GM18951 (cell line): ENCODE measurements around the gene CD83.
"Not testable (repeated sequence)": the region's sequence is repeated elsewhere in the genome, so short reads cannot be mapped to it uniquely, and the experiment has no call there.

Experiments used
- POLR2A ChIP-seq: IDR thresholded peaks from 4 replicates; pipeline ENCODE4 v1.6.1; 2011; ENCODE audit warnings: mild to moderate bottlenecking; ENCODE audit not compliant: insufficient read length, insufficient read depth; ENCODE audit errors: extremely low read depth
- in situ Hi-C: fragments of 300-500 bp; cut with MboI; formaldehyde crosslinking; loops from one replicate; pipeline ENCODE4 v1.12.0; 2022; ENCODE audit warnings: low sequenced_read_pairs, mixed read lengths, inconsistent platforms; ENCODE audit not compliant: unreplicated experiment

Gene CD83

GRCh38 chr6:14117158-14118090 is at the start of gene CD83:
Gene CD83, plus strand, starts transcription at chr6:14117772. Its CDS starts 40 bp downstream, at chr6:14117812.
- peak; percentile 97 for TF ChIP-seq POLR2A
- in situ Hi-C loops, result no loop called here

GRCh38 chr6:14068133-14068532 is 49.4 kb upstream of the CD83 start:
- in situ Hi-C loops, result loop anchor here (5.0 kb wide), 1 partner anchor 156 kb away; no protein-coding TSS in a partner anchor
- TF ChIP-seq POLR2A, result no peak

DNA sequence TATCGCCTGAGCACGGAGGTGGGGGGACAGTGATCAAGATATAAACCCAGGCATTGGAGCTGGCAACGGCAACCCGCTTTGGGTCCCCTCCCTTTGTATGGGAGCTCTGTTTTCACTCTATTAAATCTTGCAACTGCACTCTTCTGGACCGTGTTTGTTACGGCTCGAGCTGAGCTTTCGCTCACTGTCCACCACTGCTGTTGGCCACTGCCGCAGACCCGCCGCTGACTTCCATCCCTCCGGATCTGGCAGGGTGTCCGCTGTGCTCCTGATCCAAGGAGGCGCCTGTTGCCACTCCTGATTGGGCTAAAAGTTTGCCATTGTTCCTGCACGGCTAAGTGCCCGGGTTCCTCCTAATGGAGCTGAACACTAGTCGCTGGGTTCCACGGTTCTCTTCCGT is 48.9 kb upstream of the CD83 start:
- TF ChIP-seq POLR2A, result no peak
- in situ Hi-C loops, result loop anchor here (5.0 kb wide), 1 partner anchor 156 kb away; no protein-coding TSS in a partner anchor

GRCh38 chr6:14070457-14070856 is 47.1 kb upstream of the CD83 start:
- no peak for TF ChIP-seq POLR2A
- in situ Hi-C loops, result no loop called here

DNA sequence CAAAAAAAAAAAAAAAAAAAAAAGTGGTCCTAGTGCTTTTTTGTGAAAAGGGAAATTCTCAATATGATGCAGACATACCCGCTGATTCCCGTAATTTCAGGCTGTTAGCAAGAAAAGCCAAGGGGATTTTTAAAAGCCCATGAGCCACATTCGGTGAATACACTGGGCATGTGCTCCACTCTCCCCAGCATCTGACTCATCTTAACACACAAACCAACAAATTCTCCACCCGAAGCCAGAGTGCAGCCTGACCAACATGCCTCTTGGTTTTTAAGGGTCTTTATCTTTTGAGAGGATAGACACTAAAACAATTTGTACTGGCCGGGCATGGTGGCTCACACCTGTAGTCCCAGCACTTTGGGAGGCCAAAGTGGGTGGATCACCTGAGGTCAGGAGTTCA is 45.5 kb upstream of the CD83 start:
- in situ Hi-C loops, result no loop called here
- TF ChIP-seq POLR2A, result no peak

- in situ Hi-C loops, result not testable (repeated sequence)
Observed at GRCh38 chr6:14073561-14074354, 43.8 kb upstream of the CD83 start.

- in situ Hi-C loops, result no loop called here
- TF ChIP-seq POLR2A, result no peak
Observed at GRCh38 chr6:14074476-14075094, 43.0 kb upstream of the CD83 start.

DNA sequence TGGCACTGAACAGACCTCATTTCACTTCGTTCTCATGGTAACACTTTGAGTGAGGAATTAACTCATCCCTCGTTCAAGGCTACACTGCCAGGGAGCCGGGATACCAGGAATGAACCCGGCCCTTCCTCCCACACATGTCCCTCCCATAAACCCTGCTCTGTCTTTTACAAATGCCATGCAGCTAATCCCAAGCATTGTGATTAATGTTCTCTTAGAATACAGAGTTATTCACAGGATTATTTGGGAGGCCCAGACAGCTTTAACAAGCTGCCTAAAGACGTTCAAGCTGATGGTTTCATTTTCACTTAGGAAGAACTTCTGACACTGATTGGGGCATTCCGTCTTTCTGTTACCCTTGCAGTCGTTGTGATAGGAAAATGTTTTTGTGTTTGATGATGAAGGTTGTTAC is 42.5 kb upstream of the CD83 start:
- no peak for TF ChIP-seq POLR2A
- in situ Hi-C loops, result no loop called here

DNA sequence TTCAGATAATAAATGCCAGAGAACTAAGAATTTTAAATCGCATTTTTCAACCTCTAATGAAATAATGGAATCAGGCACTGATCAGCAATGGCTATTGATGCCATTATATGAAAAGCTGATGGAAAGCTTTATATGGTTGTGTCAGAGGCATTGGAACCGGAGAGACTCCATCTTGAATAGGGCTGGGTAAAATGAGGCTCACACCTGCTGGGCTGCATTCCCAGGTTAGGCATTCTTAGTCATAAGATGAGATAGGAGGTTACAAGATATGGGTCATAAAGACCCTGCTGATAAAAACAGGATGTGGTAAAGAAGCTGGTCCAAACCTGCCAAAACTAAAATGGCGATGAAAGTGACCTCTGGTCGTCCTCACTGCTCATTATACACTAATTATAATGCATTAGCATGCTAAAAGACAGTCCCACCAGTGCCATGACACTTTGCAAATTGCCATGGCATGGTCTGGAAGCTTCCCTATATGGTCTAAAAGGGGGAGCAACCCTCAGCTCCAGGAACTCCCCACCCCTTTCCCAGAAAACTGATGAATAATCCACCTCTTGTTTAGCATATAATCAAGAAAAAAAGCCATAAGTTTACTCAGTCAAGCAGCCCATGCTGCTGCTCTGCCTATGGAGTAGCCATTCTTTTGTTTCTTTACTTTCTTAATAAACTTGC is 40.2 kb upstream of the CD83 start:
- TF ChIP-seq POLR2A, result no peak
- in situ Hi-C loops, result no loop called here

DNA sequence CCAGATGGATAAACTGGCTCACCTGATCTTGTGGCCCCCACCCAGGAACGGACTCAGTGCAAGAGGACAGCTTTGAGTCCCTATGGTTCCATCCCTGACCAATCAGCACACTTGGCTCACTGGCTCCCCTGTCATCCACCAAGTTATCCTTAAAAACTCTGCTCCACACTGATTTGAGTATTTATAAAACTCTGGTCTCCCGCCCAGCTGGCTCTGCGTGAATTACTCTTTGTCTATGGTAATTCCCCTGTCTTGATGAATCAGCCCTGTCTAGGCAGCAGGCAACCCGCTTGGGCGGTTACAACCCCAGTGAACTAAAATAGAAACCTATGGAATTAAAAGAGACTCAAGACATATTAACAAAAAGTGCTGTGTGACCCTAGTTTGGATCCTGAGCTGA is 38.1 kb upstream of the CD83 start:
- no peak for TF ChIP-seq POLR2A

GRCh38 chr6:14079971-14080370 is 37.6 kb upstream of the CD83 start:
- no peak for TF ChIP-seq POLR2A
- in situ Hi-C loops, result no loop called here

More for the DNA sequence above, 38.1 kb upstream of the CD83 start:
- in situ Hi-C loops, result no loop called here

GRCh38 chr6:14081126-14081525 is 36.4 kb upstream of the CD83 start:
- TF ChIP-seq POLR2A, result no peak
- in situ Hi-C loops, result no loop called here

DNA sequence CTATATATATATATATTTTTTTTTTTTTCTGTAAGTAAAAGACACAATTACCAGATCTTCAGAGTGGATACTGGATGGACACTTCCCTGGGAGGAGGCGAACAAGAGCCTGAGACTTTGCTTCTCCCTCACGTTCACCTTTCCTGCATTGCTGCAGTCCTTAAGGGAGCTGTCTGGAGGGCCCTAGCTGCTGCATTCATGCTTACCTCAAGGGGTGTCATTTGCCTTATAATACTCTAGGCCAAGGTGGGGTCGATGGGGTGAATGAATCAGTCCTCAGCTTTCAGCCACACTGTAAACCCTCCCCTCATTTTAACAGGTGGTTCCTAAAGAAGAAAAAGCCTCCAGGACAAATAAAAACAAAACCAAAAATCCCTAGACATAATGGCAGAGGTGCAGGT is 34.8 kb upstream of the CD83 start:
- TF ChIP-seq POLR2A, result no peak
- in situ Hi-C loops, result no loop called here

GRCh38 chr6:14083262-14083661 is 34.3 kb upstream of the CD83 start:
- TF ChIP-seq POLR2A, result no peak
- in situ Hi-C loops, result no loop called here
